ENCODE measurements around the gene GPC3. TPM values are rescaled to one million over a fixed set of nuclear protein-coding genes. Genes with fewer than 3 reads are reported as not detected.

GPC3 gene
- total and polyA plus RNA-seq, 2 experiments from 2014 or later: 171 to 323 TPM

- no peak overlapping the region for H3K4me3 ChIP-seq
- no peaks in the 10 kb centered on the region for H3K4me1 ChIP-seq (ENCODE audit: low read depth)
- H3K36me3 ChIP-seq: no peaks in the 10 kb centered on the region
- H3K9me3 ChIP-seq (ENCODE audit: low read depth): no peaks in the 10 kb centered on the region
- no peak for TF ChIP-seq CTCF (IDR thresholded peaks at IDR 0.05; ENCODE audit: low read depth, low read length)
- no peaks in the 10 kb centered on the region for H3K27me3 ChIP-seq
- no peak for DNase-seq (ENCODE audit: low read depth in 1 of 2, low spot score in 1 of 2)
- H3K27ac ChIP-seq: no peak overlapping the region
These were observed 31.5 kb downstream of the GPC3 start for GRCh38 chrX:133953785-133954355.

GRCh38 chrX:133953078-133953477, 32.3 kb downstream of the GPC3 start:
- H3K9me3 ChIP-seq (ENCODE audit: low read depth): no peaks in the 10 kb centered on the region
- TF ChIP-seq CTCF (IDR thresholded peaks at IDR 0.05; ENCODE audit: low read depth, low read length): no peak
- no peaks in the 10 kb centered on the region for H3K4me1 ChIP-seq (ENCODE audit: low read depth)
- no peak overlapping the region for H3K27ac ChIP-seq
- H3K4me3 ChIP-seq: no peak overlapping the region
- DNase-seq (ENCODE audit: low read depth in 1 of 2, low spot score in 1 of 2): no peak
- no peaks in the 10 kb centered on the region for H3K27me3 ChIP-seq
- H3K36me3 ChIP-seq: no peaks in the 10 kb centered on the region

GRCh38 chrX:133951098-133951497, 34.3 kb downstream of the GPC3 start:
- DNase-seq (ENCODE audit: low read depth in 1 of 2, low spot score in 1 of 2): no peak
- no peaks in the 10 kb centered on the region for H3K36me3 ChIP-seq
- no peak for TF ChIP-seq CTCF (IDR thresholded peaks at IDR 0.05; ENCODE audit: low read depth, low read length)

GRCh38 chrX:133950214-133950613, 35.2 kb downstream of the GPC3 start:
- Histone ChIP-seq H3K4me3 (no peak overlapping the region), H3K36me3 (no peaks in the 10 kb centered on the region), H3K27me3 (no peaks in the 10 kb centered on the region), H3K4me1 (ENCODE audit: low read depth) (no peaks in the 10 kb centered on the region), H3K9me3 (ENCODE audit: low read depth) (no peaks in the 10 kb centered on the region), H3K27ac (no peak overlapping the region)
- TF ChIP-seq CTCF (IDR thresholded peaks at IDR 0.05; ENCODE audit: low read depth, low read length): no peak
- DNase-seq (ENCODE audit: low read depth in 1 of 2, low spot score in 1 of 2): no peak

More at GRCh38 chrX:133951098-133951497, 34.3 kb downstream of the GPC3 start:
- no peak overlapping the region for H3K27ac ChIP-seq
- H3K27me3 ChIP-seq: no peaks in the 10 kb centered on the region
- H3K4me3 ChIP-seq: no peak overlapping the region
- H3K9me3 ChIP-seq (ENCODE audit: low read depth): no peaks in the 10 kb centered on the region
- no peaks in the 10 kb centered on the region for H3K4me1 ChIP-seq (ENCODE audit: low read depth)

GRCh38 chrX:133948895-133949294, 36.5 kb downstream of the GPC3 start:
- Histone ChIP-seq H3K4me1 (ENCODE audit: low read depth) (no peaks in the 10 kb centered on the region), H3K27me3 (no peaks in the 10 kb centered on the region), H3K9me3 (ENCODE audit: low read depth) (no peaks in the 10 kb centered on the region), H3K4me3 (no peak overlapping the region), H3K27ac (no peak overlapping the region), H3K36me3 (no peaks in the 10 kb centered on the region)
- TF ChIP-seq CTCF (IDR thresholded peaks at IDR 0.05; ENCODE audit: low read depth, low read length): no peak
- no peak for DNase-seq (ENCODE audit: low read depth in 1 of 2, low spot score in 1 of 2)
